GM18861 (cell line): ENCODE measurements around the gene SMIM13.
A peak's percentile ranks its signal among the peaks of the same experiment; 100 is the strongest.

ENCODE experiments used
- ATAC-seq: cut with Tn5 transposase; IDR thresholded peaks from one replicate; pipeline ENCODE4 v1.9.1; 2021; ENCODE audit not compliant: unreplicated experiment

Gene SMIM13

GRCh38 chr6:11120271-11121005 lies 26.8 kb downstream of the SMIM13 start:
- no peak for ATAC-seq

GRCh38 chr6:11121851-11122250 lies 28.2 kb downstream of the SMIM13 start:
- ATAC-seq: no peak

DNA sequence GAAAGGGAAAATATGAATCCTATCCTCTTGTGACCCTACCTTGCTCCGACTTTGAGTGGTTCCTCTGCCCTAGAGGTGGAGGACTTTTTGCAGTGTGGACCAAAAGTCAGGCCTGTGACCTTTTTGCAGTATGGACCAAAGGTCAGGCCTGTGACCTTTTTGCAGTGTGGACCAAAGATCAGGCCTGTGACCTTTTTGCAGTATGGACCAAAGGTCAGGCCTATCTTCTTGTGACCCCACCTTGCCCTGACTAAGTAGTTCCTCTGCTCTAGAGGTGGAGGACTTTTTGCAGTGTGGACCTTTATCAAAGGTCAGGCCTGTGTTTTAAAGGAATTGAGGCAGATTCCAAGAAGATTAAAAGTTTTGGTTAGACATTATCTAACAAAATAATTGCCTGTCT lies 28.7 kb downstream of the SMIM13 start:
- ATAC-seq: no peak

GRCh38 chr6:11123978-11124377 lies 30.3 kb downstream of the SMIM13 start:
- ATAC-seq: no peak

- ATAC-seq: no peak
Measured at GRCh38 chr6:11126876-11127275, 33.2 kb downstream of the SMIM13 start.

- no peak for ATAC-seq
Measured at GRCh38 chr6:11128608-11129007, 35.0 kb downstream of the SMIM13 start.

DNA sequence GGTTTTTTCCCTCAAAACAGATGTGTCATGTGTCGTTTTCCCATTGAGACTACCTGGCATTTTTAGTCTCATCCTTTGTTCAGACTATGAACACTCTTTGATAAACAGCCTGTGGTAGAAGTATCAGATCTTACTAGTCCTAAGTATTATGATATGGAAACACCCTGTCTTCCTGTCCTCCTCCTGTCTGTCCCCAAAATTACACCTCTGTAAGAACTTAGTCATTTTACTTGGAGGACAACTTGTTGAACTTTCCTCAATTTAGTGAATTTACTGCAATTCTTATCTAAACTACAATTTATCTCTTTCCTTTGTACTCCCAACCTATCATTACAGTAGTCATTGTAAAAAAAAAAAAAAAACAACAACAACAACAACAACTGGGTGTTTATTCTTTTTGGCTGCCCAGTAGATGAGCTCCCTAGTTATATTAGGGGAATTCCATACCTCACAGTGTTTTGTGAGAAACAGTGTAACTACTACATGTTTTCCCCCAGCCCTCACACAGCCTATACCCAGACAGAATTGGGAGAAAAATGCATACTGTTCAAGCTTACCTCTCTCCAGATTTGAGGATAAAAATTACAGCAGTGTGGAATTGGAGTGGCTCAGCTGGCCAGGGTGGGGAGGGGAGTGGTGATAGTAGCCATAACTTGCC lies 36.4 kb downstream of the SMIM13 start:
- ATAC-seq: no peak

- ATAC-seq: no peak
Measured at GRCh38 chr6:11130605-11131004, 37.0 kb downstream of the SMIM13 start.

- no peak for ATAC-seq
Measured at GRCh38 chr6:11132194-11132888, 38.7 kb downstream of the SMIM13 start.

DNA sequence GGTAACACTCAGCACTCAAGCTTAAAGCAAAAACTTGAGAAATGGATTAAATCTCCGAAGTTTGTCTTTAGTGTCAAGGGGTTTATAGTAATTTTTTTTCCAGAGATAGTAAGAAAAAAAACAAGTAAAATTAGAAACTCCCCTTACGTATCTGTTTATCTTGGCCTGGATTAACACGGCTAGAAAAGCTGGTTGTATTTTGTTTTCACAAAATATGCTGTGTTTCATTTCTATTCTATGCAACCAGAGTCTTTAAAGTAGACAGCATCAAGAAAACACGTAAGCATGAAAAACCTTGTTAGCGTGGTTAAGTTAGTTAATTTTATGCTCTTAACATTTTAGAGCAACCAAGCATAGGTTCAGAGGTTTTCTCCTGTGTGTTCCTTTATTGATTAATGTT lies 39.6 kb downstream of the SMIM13 start:
- ATAC-seq: no peak

GRCh38 chr6:11136809-11137208 lies 43.2 kb downstream of the SMIM13 start:
- no peak for ATAC-seq

DNA sequence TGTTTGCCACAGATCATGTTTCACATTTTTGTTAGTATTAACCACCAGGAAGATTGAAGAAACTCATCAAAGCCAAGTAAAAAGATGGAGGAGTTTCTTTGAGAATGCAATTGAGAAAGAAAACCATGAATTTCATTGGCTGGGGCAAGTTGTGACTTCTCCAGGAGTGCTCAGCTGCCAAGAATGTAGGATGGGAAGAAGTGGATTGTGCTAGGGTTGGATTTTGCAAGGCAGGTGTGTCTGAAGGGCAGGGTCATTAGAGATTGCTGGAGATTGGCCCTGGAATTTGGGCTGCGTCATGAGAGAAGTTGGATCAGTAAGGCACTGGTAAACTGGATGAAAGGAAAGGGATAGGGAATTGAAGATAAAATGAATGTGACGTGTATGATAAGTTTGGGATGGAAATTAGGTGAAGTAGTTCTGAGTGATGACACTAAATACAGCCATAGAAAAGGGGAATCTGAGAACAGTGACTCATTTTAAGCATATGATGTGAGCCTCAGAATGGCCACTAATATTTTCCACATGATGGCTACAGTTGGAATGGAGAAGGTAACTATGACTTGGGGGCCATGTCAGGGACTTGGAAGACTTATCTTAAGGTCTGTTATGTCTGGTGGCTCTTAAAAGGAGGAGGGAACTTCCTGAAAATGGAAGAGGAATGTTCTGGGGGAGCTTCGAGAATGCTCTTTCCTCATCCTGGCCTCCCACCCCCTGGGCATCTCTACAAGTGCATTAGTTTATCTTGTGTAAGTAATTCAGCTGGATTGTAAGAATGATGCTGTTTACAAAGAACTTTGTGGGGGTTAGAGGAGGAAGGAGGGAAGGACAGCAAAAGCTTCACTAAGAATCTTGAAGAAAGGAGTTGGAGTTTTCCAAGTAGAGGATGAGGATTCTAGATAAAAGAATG lies 45.7 kb downstream of the SMIM13 start:
- ATAC-seq: peak; percentile 58

GRCh38 chr6:11140056-11140455 lies 46.4 kb downstream of the SMIM13 start:
- ATAC-seq: no peak

- ATAC-seq: no peak
Measured at GRCh38 chr6:11141295-11141694, 47.7 kb downstream of the SMIM13 start.

DNA sequence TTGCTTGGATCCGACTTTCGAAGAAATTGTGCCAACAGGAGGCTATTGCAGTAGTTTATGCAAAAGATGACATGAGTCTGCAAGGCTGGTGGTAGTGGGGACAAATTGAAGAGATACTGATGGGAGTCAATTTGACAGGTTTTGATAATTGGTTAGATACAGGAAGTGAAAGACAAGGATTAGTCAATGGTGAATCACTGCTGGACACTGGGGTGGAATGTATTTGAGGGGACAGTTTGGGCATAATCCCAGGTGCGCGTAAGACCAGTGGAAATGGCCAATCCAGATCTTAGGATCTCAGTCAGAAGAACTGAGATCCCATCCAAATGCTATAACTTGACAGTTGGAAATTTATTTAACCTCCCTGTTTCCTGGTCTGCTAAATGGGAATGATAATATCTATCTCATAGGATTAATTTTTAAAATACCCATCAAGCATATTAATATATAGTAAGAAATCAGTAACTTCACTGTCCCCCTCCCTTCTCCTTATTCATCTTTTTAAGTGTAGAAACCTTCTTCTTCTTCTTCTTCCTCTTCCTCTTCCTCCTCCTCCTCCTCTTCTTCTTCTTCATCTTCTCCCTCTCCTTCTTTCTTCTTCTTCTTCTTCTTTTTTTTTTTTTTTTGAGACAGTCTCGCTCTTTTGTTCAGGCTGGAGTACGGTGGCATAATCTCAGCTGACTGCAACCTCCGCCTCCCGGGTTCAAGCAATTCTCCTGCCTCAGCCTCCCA lies 48.8 kb downstream of the SMIM13 start:
- ATAC-seq: no peak

DNA sequence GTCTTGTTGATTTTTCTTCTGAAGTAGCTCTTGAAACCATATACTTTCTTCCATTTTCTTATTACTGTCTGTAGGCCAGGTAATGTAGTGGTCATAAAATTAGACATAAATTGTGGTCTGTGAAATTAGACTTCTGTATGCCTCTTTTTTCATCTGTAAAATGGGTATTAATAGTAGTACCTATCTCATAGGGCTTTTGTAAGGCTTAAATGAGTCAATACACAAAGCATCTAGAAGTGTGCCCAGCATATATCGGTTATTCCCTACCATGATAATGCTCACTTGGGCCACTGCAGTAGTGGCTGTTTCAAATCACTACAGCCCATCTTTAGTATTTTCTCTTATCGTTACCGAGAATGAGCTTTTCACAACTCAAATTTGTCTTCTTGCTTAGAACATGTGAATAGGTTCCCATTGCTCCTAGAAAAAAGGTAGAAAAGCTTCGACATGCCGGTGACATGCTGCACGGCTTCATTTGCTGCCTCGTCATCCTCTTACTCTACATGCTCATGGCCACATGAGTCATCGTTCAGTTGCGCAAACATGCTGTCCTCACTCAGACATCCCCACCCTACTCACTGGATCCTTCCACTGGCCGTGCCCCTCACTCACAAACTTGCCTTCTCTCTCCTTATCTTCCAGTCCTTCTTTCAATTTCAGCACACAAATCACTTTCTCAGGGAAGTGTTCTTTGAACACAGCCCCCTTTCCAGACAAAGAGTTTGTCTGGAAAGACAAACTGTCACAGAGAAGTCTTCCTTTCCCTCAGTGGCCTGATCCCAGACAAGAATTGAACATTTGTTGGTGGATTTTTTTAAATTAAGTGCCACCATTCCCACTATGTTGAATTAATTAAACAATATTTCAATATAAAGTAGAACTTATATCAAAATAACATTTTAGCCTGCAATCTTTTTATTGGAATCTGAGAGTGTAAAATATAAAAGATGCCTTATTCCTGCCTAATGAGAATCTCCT lies 50.0 kb downstream of the SMIM13 start:
- ATAC-seq: no peak

DNA sequence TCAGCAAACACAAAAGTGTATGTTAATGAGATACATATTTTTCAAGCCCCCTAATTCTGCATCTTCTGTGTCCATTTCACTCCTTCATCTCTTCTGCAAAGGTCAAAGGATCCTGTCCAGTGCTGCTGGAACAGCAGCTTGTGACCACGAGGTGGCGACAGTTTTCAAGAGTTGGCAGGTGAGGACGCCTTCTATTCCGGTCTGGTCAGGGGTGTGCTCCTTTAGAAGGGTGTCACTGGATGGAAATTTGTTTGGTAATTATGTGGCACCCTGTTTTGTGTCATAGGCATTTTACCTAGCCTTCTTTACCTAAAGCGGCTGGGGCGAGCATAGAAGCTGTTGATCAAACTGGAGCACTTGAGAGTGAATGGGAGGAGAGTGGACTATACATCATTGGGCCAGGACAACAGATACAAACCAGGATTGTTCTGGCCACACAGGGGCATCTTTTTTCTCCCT lies 50.8 kb downstream of the SMIM13 start:
- peak; percentile 72 for ATAC-seq

GRCh38 chr6:11146117-11146826 lies 52.6 kb downstream of the SMIM13 start:
- ATAC-seq: no peak

DNA sequence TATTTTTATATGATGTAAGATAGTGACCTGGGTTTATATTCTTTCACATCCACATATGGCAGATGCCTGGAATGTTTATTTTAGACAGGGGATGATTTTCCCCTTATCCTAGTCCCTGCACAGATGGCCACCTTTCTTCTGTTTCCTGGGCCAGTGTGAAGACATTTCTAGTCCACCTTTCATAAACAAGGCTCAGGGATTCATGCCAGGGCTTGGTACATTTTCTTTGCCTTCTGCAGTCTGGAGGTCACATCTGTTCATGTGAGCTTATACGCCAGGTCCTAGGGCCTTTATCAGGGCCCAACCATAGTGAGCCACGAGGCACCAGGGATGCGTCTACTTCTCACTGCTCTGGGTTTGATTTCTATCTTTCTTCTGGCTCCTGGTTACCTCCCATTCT lies 55.9 kb downstream of the SMIM13 start:
- ATAC-seq: no peak
